K562 (cell line): Measurements from ENCODE around the gene METRN. TPM values are rescaled to one million over a fixed set of nuclear protein-coding genes. Genes with fewer than 3 reads are reported as not detected.

Experiments
- ATAC-seq: fragments of 200-7000 bp; cut with Tn5 transposase; 3 replicates; pipeline ENCODE4 v1.9.1; 2020; ENCODE audit warnings: moderate library complexity
- BruUV-seq: library from RNA; stranded (reverse); fragments of 400-500 nt; replicated peaks from 2 replicates; lab custom pipeline; 2021; lab: Mats Ljungman, UMichigan
- CTCF ChIA-PET: fragments of 300-600 bp; formaldehyde crosslinking; extraction: SDS; loops from one replicate; lab custom pipeline; 2021; ENCODE audit warnings: low intra/inter-chr PET ratio; lab: Yijun Ruan, JAX
- POLR2A ChIA-PET: fragments of 300-600, 350-650 bp; sonication (Branson Sonifier 250); formaldehyde crosslinking; extraction: SDS; loops from one replicate; lab custom pipeline; 2021; ENCODE audit warnings: antibody characterized with exemption, inconsistent platforms; lab: Yijun Ruan, JAX
- DNase-seq, 4 experiments: peaks; one replicate each; pipeline versions ENCODE4 v3.0.0 to v3.0.0-alpha.2; 2011 to 2018; ENCODE audit warnings: low spot score in 3 of 4, mixed read lengths in 3 of 4; ENCODE audit errors: extremely low read depth in 1 of 4
- FAIRE-seq: peaks from 2 replicates; lab custom pipeline; 2011; peaks lifted over from hg19 to GRCh38; lab: Jason Lieb, UNC
- H2AFZ ChIP-seq: 2 replicates; pipeline ENCODE4 v1.6.0; 2011; ENCODE audit warnings: low read depth, low read length, control low read depth, inconsistent platforms
- H3K27ac ChIP-seq: fragments of 200-600 bp; 3 replicates; pipeline ENCODE4 v1.8.0; 2011; ENCODE audit warnings: low read depth, mild to moderate bottlenecking, control low read depth, inconsistent platforms, low read length, moderate library complexity, mixed read lengths; ENCODE audit errors: extremely low read depth
- H3K27me3 ChIP-seq, 2 experiments: fragments of 300-600 bp in 1 of 2; 2 replicates in 1 of 2; 3 replicates in 1 of 2; pipeline versions ENCODE4 v1.6.0 to v1.8.0; 2011; ENCODE audit warnings: inconsistent platforms in 2 of 2, low read length in 2 of 2, mild to moderate bottlenecking in 1 of 2, mixed read lengths in 1 of 2, moderate library complexity in 1 of 2; ENCODE audit not compliant: control insufficient read depth in 2 of 2, insufficient read depth in 2 of 2
- H3K36me3 ChIP-seq: fragments of 300-600 bp; 3 replicates; pipeline ENCODE4 v1.8.0; 2011; ENCODE audit warnings: mild to moderate bottlenecking, low read length, inconsistent platforms; ENCODE audit not compliant: control insufficient read depth, insufficient read depth
- H3K4me1 ChIP-seq, 2 experiments: fragments of 200-600 bp in 1 of 2; replicated peaks in 1 of 2; 2 replicates in 1 of 2; 3 replicates in 1 of 2; pipeline versions ENCODE4 v1.5.1 to v1.8.0; 2011; ENCODE audit warnings: inconsistent platforms in 2 of 2, low read length in 2 of 2, mild to moderate bottlenecking in 1 of 2, mixed read lengths in 1 of 2, moderate library complexity in 1 of 2; ENCODE audit not compliant: control insufficient read depth in 2 of 2, insufficient read depth in 2 of 2
- H3K4me2 ChIP-seq: 2 replicates; pipeline ENCODE4 v1.6.1; 2011; ENCODE audit warnings: low read length, control low read depth, inconsistent platforms, mixed read lengths; ENCODE audit not compliant: insufficient read depth
- H3K4me3 ChIP-seq: fragments of 200-600 bp; sonication (generic), shearing (Covaris generic); 2 replicates; pipeline ENCODE4 v1.5.1; 2016; ENCODE audit warnings: control low read depth, inconsistent platforms
- H3K79me2 ChIP-seq: fragments of 200-600 bp; 3 replicates; pipeline ENCODE4 v1.8.0; 2011; ENCODE audit warnings: low read length, inconsistent platforms; ENCODE audit not compliant: control insufficient read depth, insufficient read depth
- H3K9ac ChIP-seq, 2 experiments: 2 replicates each; pipeline versions ENCODE4 v1.6.0 to v1.6.1; 2011; ENCODE audit warnings: low read depth in 2 of 2, low read length in 2 of 2, control low read depth in 1 of 2, inconsistent platforms in 1 of 2, mild to moderate bottlenecking in 1 of 2, mixed read lengths in 1 of 2; ENCODE audit not compliant: insufficient read depth in 1 of 2
- H3K9me1 ChIP-seq: one replicate; pipeline ENCODE4 v1.6.0; 2011; ENCODE audit warnings: inconsistent platforms, mild to moderate bottlenecking, low read length, moderate library complexity; ENCODE audit not compliant: control insufficient read depth, insufficient read depth
- H3K9me3 ChIP-seq: replicated peaks from 2 replicates; pipeline ENCODE4 v1.5.1; 2011; ENCODE audit warnings: low read depth, low read length, inconsistent platforms; ENCODE audit not compliant: control insufficient read depth, insufficient read depth
- H4K20me1 ChIP-seq: replicated peaks from 2 replicates; pipeline ENCODE4 v1.6.1; 2011; ENCODE audit warnings: low read length, inconsistent platforms, mixed read lengths; ENCODE audit not compliant: control insufficient read depth, insufficient read depth
- BHLHE40 ChIP-seq: IDR thresholded peaks from 2 replicates; pipeline ENCODE4 v1.6.1; 2011; ENCODE audit warnings: low read length, improper control_type of control experiment
- CBFA2T3 ChIP-seq: fragments of 450-650 bp; IDR thresholded peaks from 2 replicates; pipeline ENCODE4 v1.6.1; 2017
- L3MBTL2 ChIP-seq: fragments of 450-650 bp; IDR thresholded peaks from 2 replicates; pipeline ENCODE4 v1.6.1; 2016; ENCODE audit warnings: mild to moderate bottlenecking, moderate library complexity
- MAFK ChIP-seq: IDR thresholded peaks from 2 replicates; pipeline ENCODE4 v1.6.1; 2011; ENCODE audit warnings: low read length, improper control_type of control experiment
- NR4A1 ChIP-seq, 2 experiments: fragments of 250-450 bp in 1 of 2; fragments of 450-650 bp in 1 of 2; sonication (Bioruptor Pico) in 1 of 2; IDR thresholded peaks; 2 replicates each; pipeline versions ENCODE4 v1.4.0 to v1.6.1; 2016 to 2020; ENCODE audit warnings: mild to moderate bottlenecking in 2 of 2, missing compliant biosample characterization in 1 of 2, missing genetic modification characterization in 1 of 2, moderate library complexity in 1 of 2
- PURB ChIP-seq: sonication (generic); formaldehyde crosslinking; IDR thresholded peaks from 2 replicates; pipeline ENCODE4 v1.9.0; 2021; ENCODE audit warnings: low read depth, mild to moderate bottlenecking, missing genetic modification reagents
- RBFOX2 ChIP-seq: fragments of 200-400 bp; formaldehyde crosslinking; IDR thresholded peaks from 2 replicates; pipeline ENCODE4 v1.6.1; 2017; ENCODE audit warnings: low read depth, mild to moderate bottlenecking, low read length, moderate library complexity
- SMARCA4 ChIP-seq: fragments of 450-650 bp; IDR thresholded peaks from 2 replicates; pipeline ENCODE4 v1.6.1; 2016
- SMARCB1 ChIP-seq: IDR thresholded peaks from 2 replicates; pipeline ENCODE4 v1.6.1; 2011; ENCODE audit warnings: improper control_type of control experiment, low read depth; ENCODE audit not compliant: insufficient read length
- SUPT5H ChIP-seq: fragments of 450-650 bp; IDR thresholded peaks from 2 replicates; pipeline ENCODE4 v1.6.1; 2016
- TCF3 ChIP-seq: sonication (generic); formaldehyde crosslinking; IDR thresholded peaks from 2 replicates; pipeline ENCODE4 v1.4.0; 2020; ENCODE audit warnings: mild to moderate bottlenecking, missing genetic modification reagents
- VEZF1 ChIP-seq: fragments of 200-800 bp; sonication (Bioruptor generic); IDR thresholded peaks from 2 replicates; pipeline ENCODE4 v1.6.1; 2017; ENCODE audit warnings: missing genetic modification characterization, missing compliant biosample characterization
- ZFP30 ChIP-seq: fragments of 250-450 bp; sonication (Bioruptor Pico); IDR thresholded peaks from 2 replicates; pipeline ENCODE4 v1.8.0; 2022; ENCODE audit warnings: moderate library complexity, mild to moderate bottlenecking, inconsistent platforms, borderline replicate concordance
- ZKSCAN8 ChIP-seq: fragments of 200-800 bp; sonication (Bioruptor generic); IDR thresholded peaks from 2 replicates; pipeline ENCODE4 v1.6.1; 2016; ENCODE audit warnings: missing genetic modification characterization, missing compliant biosample characterization
- ZNF24 ChIP-seq: fragments of 450-650 bp; IDR thresholded peaks from 2 replicates; pipeline ENCODE4 v1.6.1; 2016
- ZNF398 ChIP-seq: fragments of 250-450 bp; sonication (Bioruptor Pico); IDR thresholded peaks from 2 replicates; pipeline ENCODE4 v1.8.0; 2021; ENCODE audit warnings: moderate library complexity, mild to moderate bottlenecking, inconsistent platforms
- ZSCAN29 ChIP-seq: fragments of 450-650 bp; IDR thresholded peaks from 2 replicates; pipeline ENCODE4 v1.6.1; 2017
- WGBS: fragments of 100-300 bp; shearing (Covaris generic); methylation state at CpG from one replicate; pipeline ENCODE4 v1.1.6; 2016; ENCODE audit warnings: low coverage, mixed read lengths; ENCODE audit not compliant: insufficient coverage; ENCODE audit errors: missing lambda C conversion rate; 5-methylcytosine and 5-hydroxymethylcytosine counted together
- in situ Hi-C: fragments of 300-500 bp; cut with MboI; formaldehyde crosslinking; loops from 4 replicates; pipeline ENCODE4 v1.15.0; 2018; ENCODE audit warnings: inconsistent platforms, mixed read lengths
- intact Hi-C: fragments of 100-400 bp; cut with micrococcal nuclease; formaldehyde crosslinking; loops from 2 replicates; pipeline ENCODE4 v1.14.2; 2022
- polyA plus RNA-seq, 8 experiments: library from polyadenylated mRNA; depleted of rRNA in 4 of 8; stranded (reverse) in 5 of 8; unstranded in 3 of 8; fragments of >200 nt; fragmentation: Nextera tagmentation in 2 of 8; fragmentation: Illumina TruSeq in 1 of 8; extraction: Ambion mirVana in 2 of 8; extraction: Trizol in 1 of 8; gene quantifications; 2 replicates each; pipeline versions ENCODE4 v1.2.1 to v1.2.3, GENCODE V29; 2011 to 2014; ENCODE audit warnings: inconsistent platforms in 1 of 8, missing spikeins in 1 of 8
- total RNA-seq, 7 experiments: library from RNA; depleted of rRNA in 6 of 7; stranded (reverse); fragments of >200 nt in 6 of 7; fragmentation: Illumina TruSeq in 2 of 7; extraction: Trizol in 2 of 7; gene quantifications; 2 replicates each; pipeline versions ENCODE4 v1.2.1 to v1.2.3, GENCODE V29; 2011 to 2021; ENCODE audit warnings: low replicate concordance in 1 of 7

The METRN gene
- total and polyA plus RNA-seq, 9 of the 15 experiments (the other 6 are each of a cell fraction or from before 2014, with no cell fraction given), result 0.20 to 89.8 (median 15.4) TPM

- TF ChIP-seq CBFA2T3, result peak; percentile 24; the same call in 1 of the 2 replicates
- peak; percentile 89 for TF ChIP-seq L3MBTL2
- TF ChIP-seq BHLHE40, result peak; percentile 82
- 0 out of 2 replicates have a peak, but pooled peaks have one; percentile 28 for TF ChIP-seq TCF3 (CRISPR knock-in tag)
Measured at GRCh38 chr16:742894-743293, 28.0 kb downstream of the METRN start (continued).

GRCh38 chr16:743794-744500 is 29.0 kb downstream of the METRN start:
- no TSS peak for BruUV-seq
- H3K27ac ChIP-seq, result no peak overlapping the region
- no peaks in the 10 kb centered on the region for H4K20me1 ChIP-seq
- CTCF ChIA-PET, result no interaction called here
- no peak overlapping the region for H2AFZ ChIP-seq
- intact Hi-C loops (no loop called here), in situ Hi-C loops (loop anchor here (5.0 kb wide), 1 partner anchor 43 kb away; the partner anchor contains the start of genes CHTF18 and RPUSD1)
- whole genome bisulfite sequencing, result 71% methylated on average over 20 of the region's 21 CpGs
- no peak overlapping the region for H3K4me3 ChIP-seq
- no peak for FAIRE-seq
- peaks cover 8 to 64% of the 10 kb centered on the region in 2 experiments for H3K4me1 ChIP-seq
- ATAC-seq, result no peak
- POLR2A ChIA-PET, result interaction anchor here (0.5 kb wide), 1 partner anchor 155 kb away, joined by 3 read pairs; no protein-coding TSS in a partner anchor
- H3K4me2 ChIP-seq, result no peak overlapping the region
- no peaks in the 10 kb centered on the region for H3K9me1 ChIP-seq
- no peaks in the 10 kb centered on the region for H3K9me3 ChIP-seq
- peaks cover 15% of the 10 kb centered on the region for H3K79me2 ChIP-seq
- no peaks in the 10 kb centered on the region for H3K27me3 ChIP-seq
- peaks cover 7% of the 10 kb centered on the region; the same call in 2 of the 3 replicates for H3K36me3 ChIP-seq
- no peak overlapping the region for H3K9ac ChIP-seq
- DNase-seq, result peak in 1 of 4 experiments; percentile 36
- no peak for TF ChIP-seq SUPT5H
- no peak for TF ChIP-seq ZNF398
- no peak for TF ChIP-seq SMARCB1
- no peak for TF ChIP-seq ZKSCAN8 (CRISPR knock-in tag)
- no peak for TF ChIP-seq SMARCA4
- no peak for TF ChIP-seq MAFK
- TF ChIP-seq PURB (CRISPR knock-in tag), result no peak
- TF ChIP-seq ZSCAN29, result no peak
- no peak for TF ChIP-seq VEZF1
- no peak for TF ChIP-seq NR4A1 (CRISPR knock-in tag; IDR thresholded peaks at IDR 0.05)
- TF ChIP-seq NR4A1 (tag; IDR thresholded peaks at IDR 0.05), result no peak
- 0 out of 2 replicates have a peak, but pooled peaks have one; percentile 14 for TF ChIP-seq RBFOX2
- TF ChIP-seq ZFP30 (CRISPR knock-in tag), result no peak
- TF ChIP-seq ZNF24, result no peak
